ENCODE results near the gene CEP131. TPM values are rescaled to one million over a fixed set of nuclear protein-coding genes. Genes with fewer than 3 reads are reported as not detected.

Gene CEP131
- total and polyA plus RNA-seq, 2 donors (not counting 3 experiments of a cell fraction or from before 2014, with no cell fraction given): 5.3 to 17.9 TPM

DNA sequence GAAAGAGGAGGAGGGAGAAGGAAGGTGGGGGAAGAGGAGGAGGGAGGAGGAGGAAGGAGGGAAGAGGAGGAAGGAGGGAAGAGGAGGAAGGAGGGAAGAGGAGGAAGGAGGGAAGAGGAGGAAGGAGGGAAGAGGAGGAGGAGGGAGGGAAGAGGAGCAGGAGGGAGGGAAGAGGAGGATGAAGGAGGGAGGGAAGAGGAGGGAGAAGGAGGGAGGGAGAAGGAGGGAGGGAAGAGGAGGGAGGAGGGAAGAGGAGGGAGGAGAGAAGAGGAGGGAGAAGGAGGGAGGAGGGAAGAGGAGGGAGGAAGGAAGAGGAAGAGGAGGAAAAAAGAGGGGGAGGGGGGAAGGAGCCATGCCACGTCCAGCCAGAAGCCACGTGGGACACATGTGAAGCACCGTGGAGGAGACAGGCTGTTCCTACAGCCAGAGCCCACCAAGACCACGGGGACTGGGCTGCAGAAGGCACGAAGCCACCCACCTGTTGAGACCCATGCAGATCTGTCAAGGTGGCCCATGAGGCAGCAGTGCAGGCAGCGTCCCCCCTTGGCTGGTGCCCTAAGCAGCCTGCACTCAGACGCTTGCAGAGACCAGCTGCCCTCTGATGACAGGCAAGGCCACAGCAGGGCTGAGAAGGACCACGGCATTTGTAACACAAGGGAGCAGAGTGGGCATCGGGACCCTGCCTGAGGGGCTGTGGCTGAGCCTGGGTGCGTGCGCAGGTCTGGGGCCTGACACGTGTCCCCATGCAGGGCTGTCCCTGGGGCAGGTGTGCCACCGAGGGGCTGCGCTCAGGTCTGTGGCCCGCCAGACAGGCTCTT is 26.7 kb upstream of the CEP131 start:
- BruUV-seq (replicated peaks): no TSS peak
- Histone ChIP-seq H3K79me2 (ENCODE audit: control insufficient read depth, insufficient read depth, low read length) (no peaks in the 10 kb centered on the region), H3K9ac (replicated peaks; ENCODE audit: extremely low read depth, insufficient read depth, low read length) (no peak overlapping the region), H3K27ac (ENCODE audit: insufficient read depth, low read depth, low read length) (no peak overlapping the region), H3K4me1 (ENCODE audit: control insufficient read depth, extremely low read depth, insufficient read depth, low read length) (no peaks in the 10 kb centered on the region), H3K36me3 (ENCODE audit: control insufficient read depth in 2 of 2, extremely low read depth in 1 of 2, insufficient read depth in 2 of 2, low read length in 2 of 2) (peaks cover 0 to 11% of the 10 kb centered on the region in 2 experiments), H3K4me3 (replicated peaks in 1 of 3; ENCODE audit: insufficient read depth in 1 of 3, low read depth in 1 of 3, low read length in 3 of 3) (no peak overlapping the region), H3K27me3 (ENCODE audit: control insufficient read depth in 2 of 2, insufficient read depth in 2 of 2, low read length in 2 of 2) (no peaks in the 10 kb centered on the region), H4K20me1 (replicated peaks; ENCODE audit: control insufficient read depth, extremely low read depth, insufficient read depth, low read length) (no peaks in the 10 kb centered on the region), H3K9me1 (replicated peaks; ENCODE audit: control insufficient read depth, extremely low read depth, insufficient read depth, low read length) (no peaks in the 10 kb centered on the region), H2AFZ (ENCODE audit: low read depth, low read length) (no peak overlapping the region), H3K4me2 (ENCODE audit: insufficient read depth, low read length) (no peak overlapping the region), H3K9me3 (replicated peaks; ENCODE audit: control insufficient read depth, insufficient read depth, low read length) (no peaks in the 10 kb centered on the region)
- CTCF ChIA-PET: interaction anchor here (1.0 kb wide), 1 partner anchor 235 kb away, joined by 3 read pairs; no protein-coding TSS in a partner anchor
- FAIRE-seq: peak; percentile 64
- TF ChIP-seq GATA2 (IDR thresholded peaks at IDR 0.05; ENCODE audit: insufficient read depth, insufficient read length, low read depth, low read length) (no peak), JUN (IDR thresholded peaks at IDR 0.05; ENCODE audit: borderline replicate concordance, insufficient read depth, insufficient read length, low read depth) (no peak), POLR2A (IDR thresholded peaks at IDR 0.05; ENCODE audit: low read depth, low read length) (no peak), MYC (IDR thresholded peaks at IDR 0.05; ENCODE audit: low read depth, low read length) (no peak), FOS (IDR thresholded peaks at IDR 0.05; ENCODE audit: borderline replicate concordance, insufficient read depth, low read length) (no peak), POLR2AphosphoS5 (IDR thresholded peaks at IDR 0.05; ENCODE audit: insufficient read depth, low read depth, low read length) (no peak), EZH2 (IDR thresholded peaks at IDR 0.05; ENCODE audit: borderline replicate concordance, low read depth, low read length, severe bottlenecking) (no peak)
- TF ChIP-seq, protein P1, sequence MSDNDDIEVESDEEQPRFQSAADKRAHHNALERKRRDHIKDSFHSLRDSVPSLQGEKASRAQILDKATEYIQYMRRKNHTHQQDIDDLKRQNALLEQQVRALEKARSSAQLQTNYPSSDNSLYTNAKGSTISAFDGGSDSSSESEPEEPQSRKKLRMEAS (IDR thresholded peaks at IDR 0.05; ENCODE audit: insufficient read depth, insufficient read length): no peak
- TF ChIP-seq, protein P2, sequence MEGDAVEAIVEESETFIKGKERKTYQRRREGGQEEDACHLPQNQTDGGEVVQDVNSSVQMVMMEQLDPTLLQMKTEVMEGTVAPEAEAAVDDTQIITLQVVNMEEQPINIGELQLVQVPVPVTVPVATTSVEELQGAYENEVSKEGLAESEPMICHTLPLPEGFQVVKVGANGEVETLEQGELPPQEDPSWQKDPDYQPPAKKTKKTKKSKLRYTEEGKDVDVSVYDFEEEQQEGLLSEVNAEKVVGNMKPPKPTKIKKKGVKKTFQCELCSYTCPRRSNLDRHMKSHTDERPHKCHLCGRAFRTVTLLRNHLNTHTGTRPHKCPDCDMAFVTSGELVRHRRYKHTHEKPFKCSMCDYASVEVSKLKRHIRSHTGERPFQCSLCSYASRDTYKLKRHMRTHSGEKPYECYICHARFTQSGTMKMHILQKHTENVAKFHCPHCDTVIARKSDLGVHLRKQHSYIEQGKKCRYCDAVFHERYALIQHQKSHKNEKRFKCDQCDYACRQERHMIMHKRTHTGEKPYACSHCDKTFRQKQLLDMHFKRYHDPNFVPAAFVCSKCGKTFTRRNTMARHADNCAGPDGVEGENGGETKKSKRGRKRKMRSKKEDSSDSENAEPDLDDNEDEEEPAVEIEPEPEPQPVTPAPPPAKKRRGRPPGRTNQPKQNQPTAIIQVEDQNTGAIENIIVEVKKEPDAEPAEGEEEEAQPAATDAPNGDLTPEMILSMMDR (IDR thresholded peaks at IDR 0.05; ENCODE audit: extremely low read depth in 1 of 2, insufficient read depth in 1 of 2, low read depth in 1 of 2, low read length in 2 of 2): no peak
- no peak for DNase-seq (ENCODE audit: low read depth, low spot score)
- intact Hi-C loops (cut with micrococcal nuclease): loop anchor here (5.0 kb wide), 1 partner anchor 263 kb away; the partner anchor contains the start of gene ACTG1
- POLR2A ChIA-PET: no interaction called here
- dilution Hi-C loops (cut with MboI; ENCODE audit: extremely low pct_ligation_motif_present, low sequenced_read_pairs): no loop called here
